ENCODE measurements around the gene FAM168A. TPM values are rescaled to one million over a fixed set of nuclear protein-coding genes. Genes with fewer than 3 reads are reported as not detected.

FAM168A gene
- total RNA-seq, 1 experiment from 2014 or later: 21.1 TPM

GRCh38 chr11:73401924-73402833 lies 195.7 kb downstream of the FAM168A start:
- WGBS (ENCODE audit: extremely low coverage, insufficient read length, low lambda C conversion rate): no CpG with 5 or more reads among the region's 15 CpGs
- Histone ChIP-seq H3T11ph (ENCODE audit: low read length) (no peak overlapping the region), H3K79me1 (ENCODE audit: insufficient read depth, low read depth, low read length, poor library complexity, severe bottlenecking) (no peaks in the 10 kb centered on the region), H3K4me2 (ENCODE audit: insufficient read depth, insufficient read length, low read length) (no peak overlapping the region), H3K14ac (ENCODE audit: insufficient read depth, low read length) (no peak overlapping the region), H4K20me1 (ENCODE audit: control insufficient read depth, insufficient read depth, insufficient read length) (no peaks in the 10 kb centered on the region), H2AK5ac (ENCODE audit: insufficient read length, low read length) (no peak overlapping the region), H3K79me2 (ENCODE audit: insufficient read depth, low read length) (no peaks in the 10 kb centered on the region), H4K5ac (ENCODE audit: insufficient read length, low read depth, low read length) (no peak overlapping the region), H3K9ac (ENCODE audit: extremely low read depth, insufficient read length, low read length) (no peak overlapping the region), H3K4ac (ENCODE audit: low read depth, low read length) (no peak overlapping the region), H3K23ac (ENCODE audit: insufficient read length, low read depth, low read length) (no peak overlapping the region), H2BK120ac (ENCODE audit: low read depth, low read length, poor library complexity, severe bottlenecking) (no peak overlapping the region), H3K18ac (ENCODE audit: insufficient read length, low read depth, low read length) (no peak overlapping the region), H4K91ac (ENCODE audit: insufficient read length, low read depth, low read length) (no peak overlapping the region), H4K8ac (replicated peaks; ENCODE audit: insufficient read length, low read depth, low read length) (no peak overlapping the region), H2BK5ac (ENCODE audit: insufficient read length, low read length) (no peak overlapping the region), H3K27me3 (ENCODE audit: insufficient read depth, low read length) (no peaks in the 10 kb centered on the region), H2BK15ac (ENCODE audit: low read depth, low read length) (no peak overlapping the region), H3K9me3 (ENCODE audit: control insufficient read depth, low read depth, low read length) (no peaks in the 10 kb centered on the region), H3K27ac (ENCODE audit: insufficient read length, low read depth, low read length) (no peak overlapping the region), H3K4me1 (ENCODE audit: insufficient read depth, low read length) (no peaks in the 10 kb centered on the region), H2BK12ac (ENCODE audit: insufficient read length, low read depth, low read length) (no peak overlapping the region), H3K56ac (ENCODE audit: insufficient read length, low read depth, low read length) (no peak overlapping the region), H3K23me2 (ENCODE audit: insufficient read length, low read depth, low read length, poor library complexity, severe bottlenecking) (no peaks in the 10 kb centered on the region), H2BK20ac (ENCODE audit: low read depth, low read length, poor library complexity, severe bottlenecking) (no peak overlapping the region), H2AFZ (ENCODE audit: low read length) (no peak overlapping the region)
- DNase-seq: no peak
- 0 out of 7 replicates have a peak overlapping the region, but pooled peaks of 1 of the 3 experiments have one; percentile 40 for H3K27ac Mint-ChIP-seq
- H3K27me3 Mint-ChIP-seq (ENCODE audit: low read depth): peaks cover 2% of the 10 kb centered on the region; the same call in 1 of the 2 replicates
- TF ChIP-seq, protein P1, sequence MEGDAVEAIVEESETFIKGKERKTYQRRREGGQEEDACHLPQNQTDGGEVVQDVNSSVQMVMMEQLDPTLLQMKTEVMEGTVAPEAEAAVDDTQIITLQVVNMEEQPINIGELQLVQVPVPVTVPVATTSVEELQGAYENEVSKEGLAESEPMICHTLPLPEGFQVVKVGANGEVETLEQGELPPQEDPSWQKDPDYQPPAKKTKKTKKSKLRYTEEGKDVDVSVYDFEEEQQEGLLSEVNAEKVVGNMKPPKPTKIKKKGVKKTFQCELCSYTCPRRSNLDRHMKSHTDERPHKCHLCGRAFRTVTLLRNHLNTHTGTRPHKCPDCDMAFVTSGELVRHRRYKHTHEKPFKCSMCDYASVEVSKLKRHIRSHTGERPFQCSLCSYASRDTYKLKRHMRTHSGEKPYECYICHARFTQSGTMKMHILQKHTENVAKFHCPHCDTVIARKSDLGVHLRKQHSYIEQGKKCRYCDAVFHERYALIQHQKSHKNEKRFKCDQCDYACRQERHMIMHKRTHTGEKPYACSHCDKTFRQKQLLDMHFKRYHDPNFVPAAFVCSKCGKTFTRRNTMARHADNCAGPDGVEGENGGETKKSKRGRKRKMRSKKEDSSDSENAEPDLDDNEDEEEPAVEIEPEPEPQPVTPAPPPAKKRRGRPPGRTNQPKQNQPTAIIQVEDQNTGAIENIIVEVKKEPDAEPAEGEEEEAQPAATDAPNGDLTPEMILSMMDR (conservative IDR thresholded peaks at IDR 0.05): no peak
- H3K4me1 Mint-ChIP-seq: peaks cover 22 to 28% of the 10 kb centered on the region in 2 experiments
- peaks cover 0 to 15% (median 9%) of the 10 kb centered on the region in 3 experiments; a peak in 3 of 7 replicates for H3K36me3 Mint-ChIP-seq (ENCODE audit: insufficient read depth in 1 of 3, low read depth in 3 of 3)
- no peak overlapping the region for H3K4me3 Mint-ChIP-seq
- no peaks in the 10 kb centered on the region for H3K9me3 Mint-ChIP-seq
